GM20000 (cell line): ENCODE data around the gene OR2T1.
A peak's percentile ranks its signal among the peaks of the same experiment; 100 is the strongest.

Experiments
- DNase-seq: peaks from one replicate; pipeline ENCODE4 v3.0.0; 2012; ENCODE audit warnings: low spot score
- TF ChIP-seq, protein P1 (sequence below): IDR thresholded peaks from 2 replicates; pipeline ENCODE4 v1.5.1; 2012; ENCODE audit warnings: mild to moderate bottlenecking, control low read depth; ENCODE audit errors: extremely low read depth, missing control alignments

The OR2T1 gene

DNA sequence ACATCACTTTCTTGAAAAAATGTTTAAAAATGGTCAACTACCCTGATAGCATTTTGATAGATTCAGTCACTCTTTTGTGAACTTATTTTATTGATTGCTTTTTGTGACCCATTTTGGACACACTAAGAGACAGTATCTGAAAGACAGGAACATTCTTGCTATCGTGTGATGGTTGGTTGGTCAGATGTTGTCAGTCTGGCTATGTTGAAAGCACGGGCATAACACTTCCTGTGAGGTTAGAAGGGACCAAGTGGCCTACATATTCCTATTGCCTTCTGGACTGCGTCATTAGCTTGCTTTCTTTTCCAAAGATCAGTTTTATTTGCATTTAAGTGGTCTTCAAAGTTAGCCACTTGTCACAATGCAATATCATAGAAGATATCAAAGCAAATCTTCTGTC lies 25.9 kb upstream of the OR2T1 start:
- TF ChIP-seq, protein P1, sequence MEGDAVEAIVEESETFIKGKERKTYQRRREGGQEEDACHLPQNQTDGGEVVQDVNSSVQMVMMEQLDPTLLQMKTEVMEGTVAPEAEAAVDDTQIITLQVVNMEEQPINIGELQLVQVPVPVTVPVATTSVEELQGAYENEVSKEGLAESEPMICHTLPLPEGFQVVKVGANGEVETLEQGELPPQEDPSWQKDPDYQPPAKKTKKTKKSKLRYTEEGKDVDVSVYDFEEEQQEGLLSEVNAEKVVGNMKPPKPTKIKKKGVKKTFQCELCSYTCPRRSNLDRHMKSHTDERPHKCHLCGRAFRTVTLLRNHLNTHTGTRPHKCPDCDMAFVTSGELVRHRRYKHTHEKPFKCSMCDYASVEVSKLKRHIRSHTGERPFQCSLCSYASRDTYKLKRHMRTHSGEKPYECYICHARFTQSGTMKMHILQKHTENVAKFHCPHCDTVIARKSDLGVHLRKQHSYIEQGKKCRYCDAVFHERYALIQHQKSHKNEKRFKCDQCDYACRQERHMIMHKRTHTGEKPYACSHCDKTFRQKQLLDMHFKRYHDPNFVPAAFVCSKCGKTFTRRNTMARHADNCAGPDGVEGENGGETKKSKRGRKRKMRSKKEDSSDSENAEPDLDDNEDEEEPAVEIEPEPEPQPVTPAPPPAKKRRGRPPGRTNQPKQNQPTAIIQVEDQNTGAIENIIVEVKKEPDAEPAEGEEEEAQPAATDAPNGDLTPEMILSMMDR = no peak
- DNase-seq = no peak

DNA sequence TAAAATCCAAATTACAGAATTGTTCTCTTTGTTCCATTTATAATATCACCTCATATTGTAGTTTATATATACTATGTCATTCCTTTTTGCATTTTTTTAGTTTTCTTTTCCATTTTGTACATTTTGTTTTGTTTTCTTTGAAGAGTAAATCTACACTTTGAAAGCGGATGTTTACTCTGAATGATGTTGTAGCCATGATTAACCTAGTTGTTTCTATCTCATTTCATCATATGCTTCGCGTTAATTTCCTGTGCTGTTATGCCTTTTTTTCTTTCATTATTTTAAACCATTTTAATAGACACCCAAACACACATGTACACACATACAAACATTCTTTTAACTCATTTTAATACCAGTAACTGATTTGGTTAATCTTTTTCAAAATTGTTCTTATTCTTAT lies 22.0 kb upstream of the OR2T1 start:
- DNase-seq = no peak
- TF ChIP-seq, protein P1 = no peak

DNA sequence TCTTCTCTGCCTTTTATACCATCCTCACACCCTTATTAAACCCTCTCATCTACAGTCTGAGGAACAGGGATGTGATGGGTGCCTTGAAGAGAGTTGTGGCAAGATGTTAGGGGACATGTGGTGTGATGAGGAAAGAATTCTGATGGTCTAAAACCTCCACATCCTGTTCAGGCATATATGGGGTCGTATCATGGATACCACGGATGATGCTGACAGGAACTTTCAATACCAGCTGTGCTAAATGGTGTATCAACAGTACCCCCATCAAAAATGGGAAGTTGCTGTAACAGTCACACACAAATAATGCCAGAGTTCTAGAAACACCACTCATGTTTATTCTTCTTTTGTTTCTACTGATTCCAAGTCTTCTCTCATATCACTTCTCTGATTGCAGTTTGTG lies 14.4 kb upstream of the OR2T1 start:
- no peak for DNase-seq
- TF ChIP-seq, protein P1 = no peak

DNA sequence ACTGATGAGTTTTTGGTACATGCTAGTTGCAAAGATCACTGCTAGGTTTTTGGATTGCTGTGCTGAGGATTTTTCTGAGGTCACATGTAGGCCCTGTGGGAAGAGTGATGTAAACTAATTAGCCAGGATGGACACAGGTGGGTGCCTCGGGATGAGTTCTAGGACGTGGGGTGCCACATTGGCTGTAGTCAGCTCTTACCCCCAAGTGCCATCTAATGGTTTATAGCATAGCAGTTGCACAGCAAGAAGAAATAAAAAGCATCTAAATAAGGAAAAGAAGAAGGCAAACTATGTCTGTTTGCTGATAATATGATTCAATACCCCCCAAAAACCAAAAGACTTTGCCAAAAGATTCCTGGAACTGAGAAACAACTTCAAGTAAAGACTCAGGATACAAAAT lies 9.8 kb upstream of the OR2T1 start:
- DNase-seq = no peak
- TF ChIP-seq, protein P1 = no peak

DNA sequence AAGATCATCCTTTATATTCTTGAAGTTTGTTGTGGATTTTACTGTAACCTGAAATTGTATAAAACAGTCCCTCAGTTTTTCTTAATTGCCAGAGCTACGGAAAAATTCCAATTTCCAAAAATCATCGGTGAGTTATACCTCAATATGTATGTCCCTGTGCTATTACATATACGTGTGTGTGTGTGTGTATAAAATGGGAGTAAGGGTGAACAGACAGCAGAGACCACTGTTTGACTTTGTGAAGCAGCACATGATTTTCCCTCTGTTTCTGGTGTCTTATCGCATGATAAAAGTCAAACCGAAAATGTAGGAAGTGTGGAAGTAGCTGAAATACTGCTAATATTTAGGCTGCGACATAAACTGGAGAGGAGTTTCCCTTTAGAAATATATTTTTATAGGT lies 1.2 kb downstream of the OR2T1 start:
- TF ChIP-seq, protein P1 = no peak
- peak; percentile 28 for DNase-seq

DNA sequence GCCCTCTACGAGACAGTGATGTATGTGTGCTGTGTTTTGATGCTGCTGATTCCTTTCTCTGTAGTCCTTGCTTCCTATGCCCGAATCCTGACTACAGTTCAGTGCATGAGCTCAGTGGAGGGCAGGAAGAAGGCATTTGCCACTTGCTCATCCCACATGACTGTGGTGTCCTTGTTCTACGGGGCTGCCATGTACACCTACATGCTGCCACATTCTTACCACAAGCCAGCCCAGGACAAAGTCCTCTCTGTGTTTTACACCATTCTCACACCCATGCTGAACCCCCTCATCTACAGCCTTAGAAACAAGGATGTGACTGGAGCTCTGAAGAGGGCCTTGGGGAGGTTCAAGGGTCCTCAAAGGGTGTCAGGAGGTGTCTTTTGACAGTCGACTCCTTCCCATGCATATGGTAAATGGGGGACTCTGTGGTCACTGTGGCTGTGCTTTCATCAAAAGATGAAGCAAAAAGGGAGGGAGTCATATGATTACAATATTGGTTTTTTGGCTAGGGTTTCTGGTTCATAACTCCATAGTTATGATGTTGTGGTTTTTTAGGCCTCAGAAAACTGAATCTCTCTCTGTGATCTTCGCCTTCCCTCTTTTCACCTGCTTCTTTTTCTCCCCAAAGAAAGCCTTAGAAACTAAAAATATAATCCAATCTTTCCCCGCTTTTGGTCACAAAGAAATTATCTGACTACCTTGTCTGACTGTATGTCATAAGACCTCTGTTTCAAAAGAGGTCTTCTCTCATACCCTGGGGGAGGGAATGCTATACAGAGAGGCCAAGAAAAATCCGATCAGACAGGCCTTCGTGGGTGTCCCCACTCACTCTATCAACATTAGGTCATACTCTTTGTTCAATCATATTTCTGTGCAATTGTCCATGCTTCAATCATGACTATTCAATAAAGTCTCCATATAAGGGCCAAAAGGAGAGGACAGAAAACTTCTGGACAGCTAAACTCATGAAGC lies 4.2 kb downstream of the OR2T1 start:
- TF ChIP-seq, protein P1 = no peak
- DNase-seq = no peak

DNA sequence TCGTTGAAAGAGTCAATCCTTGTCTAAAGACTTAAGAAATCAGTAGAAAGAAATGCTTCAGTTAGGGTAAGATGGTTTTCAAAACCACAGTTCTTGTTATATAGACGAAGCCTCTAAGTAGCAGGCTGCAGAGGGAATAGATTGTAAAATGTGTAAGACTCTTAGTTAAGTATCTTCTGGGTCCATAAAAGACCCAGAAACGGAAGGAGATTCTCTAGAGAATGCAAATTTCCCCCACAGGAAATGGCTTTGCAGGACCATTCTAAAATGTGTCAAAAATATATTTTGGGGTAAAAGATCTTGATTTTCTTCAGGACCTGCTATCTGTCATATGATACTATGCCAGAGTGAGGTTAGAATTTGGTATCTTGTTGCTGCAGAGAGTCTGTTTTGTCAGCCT lies 13.4 kb downstream of the OR2T1 start:
- no peak for DNase-seq
- TF ChIP-seq, protein P1 = no peak
